ENCODE measurements around the gene SERPINE2. TPM values are rescaled to one million over a fixed set of nuclear protein-coding genes. Genes with fewer than 3 reads are reported as not detected.

Gene SERPINE2
- total RNA-seq, 2 experiments from 2014 or later, result 7.4 to 7.9 TPM

Other genes starting within 250 kb of the SERPINE2 start
- 1 to 10 TPM; 6.4 to 6.9 TPM for gene AP1S3, start 201.7 kb downstream of the SERPINE2 start, total RNA-seq
- gene WDFY1, start 94.0 kb downstream of the SERPINE2 start, total RNA-seq, result 10 to 100 TPM; 66.2 to 70.9 TPM
- gene MRPL44, start 81.8 kb downstream of the SERPINE2 start, total RNA-seq, result 10 to 100 TPM; 32.5 to 33.0 TPM

Measured in activated CD4-positive, alpha-beta memory T cell treated with anti-CD3 and anti-CD28 coated beads, Interleukin-2, amount 10 ng/mL, durations not matched to agents 7 days and 5 days (primary cell).